GM12878 (cell line): Measurements from ENCODE around the gene SH2D2A. TPM values are rescaled to one million over a fixed set of nuclear protein-coding genes. Genes with fewer than 3 reads are reported as not detected.

Experiments
- BCL3 ChIP-seq: IDR thresholded peaks from 2 replicates; pipeline ENCODE4 v1.6.1; 2011; ENCODE audit warnings: borderline replicate concordance, low read depth, mild to moderate bottlenecking, moderate library complexity, low read length; ENCODE audit not compliant: insufficient read depth, poor library complexity, severe bottlenecking
- CREM ChIP-seq: IDR thresholded peaks from 2 replicates; pipeline ENCODE4 v1.6.1; 2014; ENCODE audit warnings: antibody characterized with exemption, low read depth
- ELK1 ChIP-seq: IDR thresholded peaks from 2 replicates; pipeline ENCODE4 v1.6.1; 2012; ENCODE audit warnings: low read depth, low read length, improper control_type of control experiment
- JUND ChIP-seq: IDR thresholded peaks from 2 replicates; pipeline ENCODE4 v1.6.1; 2012; ENCODE audit warnings: low read depth, mild to moderate bottlenecking, low read length, improper control_type of control experiment, moderate library complexity
- KAT2A ChIP-seq: conservative IDR thresholded peaks from 2 replicates; pipeline ENCODE4 v1.6.1; 2011; ENCODE audit warnings: low read depth, low read length; ENCODE audit not compliant: control insufficient read depth
- MTA2 ChIP-seq: fragments of 450-650 bp; IDR thresholded peaks from 2 replicates; pipeline ENCODE4 v1.6.1; 2016; ENCODE audit warnings: low read depth, mild to moderate bottlenecking, moderate library complexity
- NKRF ChIP-seq: fragments of 450-650 bp; conservative IDR thresholded peaks from 2 replicates; pipeline ENCODE4 v1.6.1; 2017; ENCODE audit warnings: mild to moderate bottlenecking, moderate library complexity
- PKNOX1 ChIP-seq: fragments of 450-650 bp; IDR thresholded peaks from 2 replicates; pipeline ENCODE4 v1.6.1; 2016; ENCODE audit warnings: mild to moderate bottlenecking
- RB1 ChIP-seq: fragments of 450-650 bp; formaldehyde crosslinking; IDR thresholded peaks from 2 replicates; pipeline ENCODE4 v1.6.1; 2017; ENCODE audit warnings: mild to moderate bottlenecking, borderline replicate concordance
- YBX1 ChIP-seq: fragments of 450-650 bp; IDR thresholded peaks from 2 replicates; pipeline ENCODE4 v1.6.1; 2016; ENCODE audit warnings: antibody characterized with exemption
- ZBED1 ChIP-seq: IDR thresholded peaks from 2 replicates; pipeline ENCODE4 v1.6.1; 2016; ENCODE audit warnings: borderline replicate concordance
- ZNF622 ChIP-seq: fragments of 450-650 bp; IDR thresholded peaks from 2 replicates; pipeline ENCODE4 v1.6.1; 2017; ENCODE audit warnings: mild to moderate bottlenecking, inconsistent platforms
- polyA plus RNA-seq, 11 experiments: library from polyadenylated mRNA; depleted of rRNA in 4 of 11; unstranded in 6 of 11; stranded (reverse) in 5 of 11; fragments of >200 nt; fragmentation: Nextera tagmentation in 4 of 11; fragmentation: Illumina TruSeq in 1 of 11; extraction: Ambion mirVana in 4 of 11; extraction: Trizol in 1 of 11; gene quantifications; 1 replicate in 1 of 11; 2 replicates in 10 of 11; pipeline versions ENCODE4 v1.2.1 to v1.2.3, GENCODE V29; 2011 to 2016; ENCODE audit warnings: inconsistent platforms in 2 of 11, missing spikeins in 2 of 11, low read depth in 1 of 11
- total RNA-seq, 4 experiments: library from RNA; depleted of rRNA in 3 of 4; stranded (reverse); fragments of >200 nt in 3 of 4; fragmentation: Illumina TruSeq in 1 of 4; extraction: Trizol in 1 of 4; gene quantifications; 2 replicates each; pipeline versions ENCODE4 v1.2.1 to v1.2.3, GENCODE V29; 2013 to 2021

SH2D2A gene
- total and polyA plus RNA-seq, 10 of the 15 experiments (the other 5 are each of a cell fraction or from before 2014, with no cell fraction given), result 0.72 to 15.9 (median 7.0) TPM

GRCh38 chr1:156836041-156836654, 19.5 kb upstream of the SH2D2A start (continued):
- peak; percentile 89 for TF ChIP-seq PKNOX1
- no peak for TF ChIP-seq KAT2A
- TF ChIP-seq ZNF622, result no peak
- no peak; the same call in 1 of the 2 replicates for TF ChIP-seq RB1
- peak; percentile 70 for TF ChIP-seq BCL3
- peak; percentile 46 for TF ChIP-seq MTA2
- TF ChIP-seq JUND, result peak; percentile 77; the same call in 1 of the 2 replicates
- TF ChIP-seq CREM, result peak; percentile 90
- TF ChIP-seq ZBED1, result no peak
- TF ChIP-seq YBX1, result no peak
- no peak for TF ChIP-seq ELK1
- no peak for TF ChIP-seq NKRF
- TF ChIP-seq, all 136 proteins: peak for 41
